ENCODE data around the gene EGFR. TPM values are rescaled to one million over a fixed set of nuclear protein-coding genes. Genes with fewer than 3 reads are reported as not detected.

The EGFR gene
- total RNA-seq, 1 donor from 2014 or later: 12.8 TPM

DNA sequence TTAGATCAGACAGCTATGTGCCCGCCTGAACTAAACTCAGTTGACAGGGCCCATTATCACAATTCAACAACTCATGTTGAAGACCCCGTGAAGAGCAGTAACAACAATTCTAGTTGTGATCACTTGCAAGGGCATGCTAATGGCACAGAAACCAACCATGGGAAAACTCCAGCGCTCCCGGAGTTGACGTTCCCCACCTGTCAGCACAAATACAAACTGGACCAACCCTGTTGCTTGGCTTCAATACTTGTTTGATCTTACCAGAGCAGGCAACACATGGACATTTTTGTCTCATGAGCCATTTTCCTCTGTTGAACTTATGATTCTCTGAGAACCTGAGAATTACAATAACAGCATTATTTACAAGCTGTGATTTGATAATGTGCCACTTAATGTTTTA is 227.4 kb downstream of the EGFR start:
- DNase-seq: no peak
- peaks cover 2% of the 10 kb centered on the region for H3K27me3 Mint-ChIP-seq (ENCODE audit: unreplicated experiment)
- H3K36me3 Mint-ChIP-seq (ENCODE audit: unreplicated experiment): no peaks in the 10 kb centered on the region
- peaks cover under 1% of the 10 kb centered on the region for H3K9me3 Mint-ChIP-seq (ENCODE audit: unreplicated experiment)
- no peak overlapping the region for H3K4me3 Mint-ChIP-seq (ENCODE audit: unreplicated experiment)
- no peaks in the 10 kb centered on the region for H3K4me1 Mint-ChIP-seq (ENCODE audit: low read depth, unreplicated experiment)
- H3K27ac Mint-ChIP-seq (ENCODE audit: unreplicated experiment): no peak overlapping the region
- TF ChIP-seq, protein P1, sequence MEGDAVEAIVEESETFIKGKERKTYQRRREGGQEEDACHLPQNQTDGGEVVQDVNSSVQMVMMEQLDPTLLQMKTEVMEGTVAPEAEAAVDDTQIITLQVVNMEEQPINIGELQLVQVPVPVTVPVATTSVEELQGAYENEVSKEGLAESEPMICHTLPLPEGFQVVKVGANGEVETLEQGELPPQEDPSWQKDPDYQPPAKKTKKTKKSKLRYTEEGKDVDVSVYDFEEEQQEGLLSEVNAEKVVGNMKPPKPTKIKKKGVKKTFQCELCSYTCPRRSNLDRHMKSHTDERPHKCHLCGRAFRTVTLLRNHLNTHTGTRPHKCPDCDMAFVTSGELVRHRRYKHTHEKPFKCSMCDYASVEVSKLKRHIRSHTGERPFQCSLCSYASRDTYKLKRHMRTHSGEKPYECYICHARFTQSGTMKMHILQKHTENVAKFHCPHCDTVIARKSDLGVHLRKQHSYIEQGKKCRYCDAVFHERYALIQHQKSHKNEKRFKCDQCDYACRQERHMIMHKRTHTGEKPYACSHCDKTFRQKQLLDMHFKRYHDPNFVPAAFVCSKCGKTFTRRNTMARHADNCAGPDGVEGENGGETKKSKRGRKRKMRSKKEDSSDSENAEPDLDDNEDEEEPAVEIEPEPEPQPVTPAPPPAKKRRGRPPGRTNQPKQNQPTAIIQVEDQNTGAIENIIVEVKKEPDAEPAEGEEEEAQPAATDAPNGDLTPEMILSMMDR (IDR thresholded peaks at IDR 0.05; ENCODE audit: partially characterized antibody, unreplicated experiment): no peak

DNA sequence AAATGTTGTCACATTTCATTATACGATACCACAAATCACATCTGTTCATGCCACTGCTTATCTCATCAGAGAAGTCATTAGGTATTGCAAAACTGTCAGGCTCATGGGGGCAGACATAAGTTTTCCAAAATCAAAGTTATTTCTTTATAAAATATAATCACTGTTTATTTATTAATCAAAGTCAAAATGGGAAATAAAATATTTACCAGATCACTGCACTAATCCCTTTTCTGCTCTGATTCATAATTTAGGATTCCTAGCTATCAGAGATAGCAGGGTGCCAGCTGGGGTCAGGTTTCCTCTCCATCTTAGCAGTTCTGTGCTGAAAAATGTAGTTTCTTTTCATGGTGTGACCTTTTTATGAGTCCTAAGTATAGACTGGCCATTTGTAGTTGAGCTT is 228.6 kb downstream of the EGFR start:
- DNase-seq: no peak
- H3K4me3 Mint-ChIP-seq (ENCODE audit: unreplicated experiment): no peak overlapping the region
- H3K9me3 Mint-ChIP-seq (ENCODE audit: unreplicated experiment): peaks cover 2% of the 10 kb centered on the region
- H3K36me3 Mint-ChIP-seq (ENCODE audit: unreplicated experiment): no peaks in the 10 kb centered on the region
- H3K27ac Mint-ChIP-seq (ENCODE audit: unreplicated experiment): no peak overlapping the region
- no peaks in the 10 kb centered on the region for H3K4me1 Mint-ChIP-seq (ENCODE audit: low read depth, unreplicated experiment)
- TF ChIP-seq, protein P1 (IDR thresholded peaks at IDR 0.05; ENCODE audit: partially characterized antibody, unreplicated experiment): no peak
- H3K27me3 Mint-ChIP-seq (ENCODE audit: unreplicated experiment): peaks cover 2% of the 10 kb centered on the region

DNA sequence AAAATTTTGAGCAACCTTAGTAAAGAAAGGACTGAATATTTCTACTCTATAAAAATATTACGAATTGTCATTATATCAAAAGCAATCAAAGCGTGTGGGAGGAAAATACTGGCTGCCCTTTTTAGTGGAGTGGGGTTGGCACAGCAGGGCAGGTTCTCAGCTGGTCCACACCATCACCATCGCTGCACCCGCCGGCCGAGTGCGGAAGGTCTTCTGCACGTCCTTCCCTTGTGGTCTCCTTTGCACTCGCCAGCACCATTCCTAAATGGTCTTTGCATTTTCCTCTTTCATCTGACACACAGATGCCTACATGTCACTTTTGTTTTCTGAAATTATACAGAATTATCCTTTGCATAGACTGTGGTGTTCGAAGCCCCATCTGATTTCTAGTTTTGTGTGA is 229.7 kb downstream of the EGFR start:
- DNase-seq: no peak
- H3K27me3 Mint-ChIP-seq (ENCODE audit: unreplicated experiment): peaks cover 7% of the 10 kb centered on the region
- H3K27ac Mint-ChIP-seq (ENCODE audit: unreplicated experiment): no peak overlapping the region
- peaks cover 2% of the 10 kb centered on the region for H3K9me3 Mint-ChIP-seq (ENCODE audit: unreplicated experiment)
- no peaks in the 10 kb centered on the region for H3K36me3 Mint-ChIP-seq (ENCODE audit: unreplicated experiment)
- H3K4me1 Mint-ChIP-seq (ENCODE audit: low read depth, unreplicated experiment): no peaks in the 10 kb centered on the region
- TF ChIP-seq, protein P1 (IDR thresholded peaks at IDR 0.05; ENCODE audit: partially characterized antibody, unreplicated experiment): no peak
- H3K4me3 Mint-ChIP-seq (ENCODE audit: unreplicated experiment): no peak overlapping the region

- H3K36me3 Mint-ChIP-seq (ENCODE audit: unreplicated experiment): no peaks in the 10 kb centered on the region
- DNase-seq: no peak
- no peaks in the 10 kb centered on the region for H3K4me1 Mint-ChIP-seq (ENCODE audit: low read depth, unreplicated experiment)
- H3K27me3 Mint-ChIP-seq (ENCODE audit: unreplicated experiment): peaks cover 12% of the 10 kb centered on the region
- TF ChIP-seq, protein P1 (IDR thresholded peaks at IDR 0.05; ENCODE audit: partially characterized antibody, unreplicated experiment): no peak
- no peak overlapping the region for H3K4me3 Mint-ChIP-seq (ENCODE audit: unreplicated experiment)
- H3K27ac Mint-ChIP-seq (ENCODE audit: unreplicated experiment): no peak overlapping the region
- peaks cover 2% of the 10 kb centered on the region for H3K9me3 Mint-ChIP-seq (ENCODE audit: unreplicated experiment)
Observed at GRCh38 chr7:55249332-55249731, 230.5 kb downstream of the EGFR start.

GRCh38 chr7:55250313-55250712 is 231.5 kb downstream of the EGFR start:
- no peak overlapping the region for H3K27ac Mint-ChIP-seq (ENCODE audit: unreplicated experiment)
- peaks cover 4% of the 10 kb centered on the region for H3K9me3 Mint-ChIP-seq (ENCODE audit: unreplicated experiment)
- H3K27me3 Mint-ChIP-seq (ENCODE audit: unreplicated experiment): peaks cover 14% of the 10 kb centered on the region
- DNase-seq: peak; percentile 55
- H3K36me3 Mint-ChIP-seq (ENCODE audit: unreplicated experiment): no peaks in the 10 kb centered on the region
- TF ChIP-seq, protein P1 (IDR thresholded peaks at IDR 0.05; ENCODE audit: partially characterized antibody, unreplicated experiment): peak; percentile 49
- no peaks in the 10 kb centered on the region for H3K4me1 Mint-ChIP-seq (ENCODE audit: low read depth, unreplicated experiment)
- no peak overlapping the region for H3K4me3 Mint-ChIP-seq (ENCODE audit: unreplicated experiment)
